DMS53 treated with DMSO at 0.1 percent for 48 hours (cell line): ENCODE results near the gene MAN1C1.
"Not testable (repeated sequence)": the region's sequence is repeated elsewhere in the genome, so short reads cannot be mapped to it uniquely, and the experiment has no call there.

Experiments
- DNase-seq: peaks from one replicate; lab custom pipeline; 2025; ENCODE audit not compliant: unreplicated experiment; lab: John Stamatoyannopoulos, UW

The MAN1C1 gene

DNA sequence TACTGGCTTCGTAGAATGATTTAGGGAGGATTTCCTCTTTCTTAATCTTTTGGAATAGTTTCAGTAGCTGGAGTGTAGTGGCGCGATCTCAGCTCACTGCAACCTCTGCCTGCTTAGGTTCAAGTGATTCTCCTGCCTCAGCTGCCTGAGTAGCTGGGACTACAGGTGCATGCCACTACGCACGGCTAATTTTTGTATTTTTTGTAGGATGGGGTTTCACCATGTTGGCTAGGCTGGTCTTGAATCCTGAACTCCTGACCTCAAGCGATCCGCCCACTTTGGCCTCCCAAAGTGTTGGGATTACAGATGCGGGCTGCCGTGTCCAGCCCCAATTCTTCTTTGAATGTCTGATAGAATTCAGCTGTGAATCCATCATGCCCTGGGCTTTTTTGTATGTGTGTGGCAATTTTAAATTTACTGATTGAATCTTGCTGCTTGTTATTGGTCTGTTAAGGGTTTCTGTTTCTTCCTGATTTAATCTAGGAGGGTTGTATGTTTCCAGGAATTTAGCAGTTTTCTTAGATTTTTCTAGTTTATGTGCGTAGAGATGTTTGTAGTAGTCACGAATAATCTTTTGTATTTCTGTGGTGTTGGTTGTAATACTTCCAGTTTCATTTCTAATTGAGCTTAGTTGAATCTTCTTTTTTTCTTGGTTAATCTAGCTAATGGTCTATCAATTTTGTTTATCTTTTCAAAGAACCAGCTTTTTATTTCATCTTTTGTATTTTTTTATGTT lies 15.3 kb downstream of the MAN1C1 start:
- no peak for DNase-seq

DNA sequence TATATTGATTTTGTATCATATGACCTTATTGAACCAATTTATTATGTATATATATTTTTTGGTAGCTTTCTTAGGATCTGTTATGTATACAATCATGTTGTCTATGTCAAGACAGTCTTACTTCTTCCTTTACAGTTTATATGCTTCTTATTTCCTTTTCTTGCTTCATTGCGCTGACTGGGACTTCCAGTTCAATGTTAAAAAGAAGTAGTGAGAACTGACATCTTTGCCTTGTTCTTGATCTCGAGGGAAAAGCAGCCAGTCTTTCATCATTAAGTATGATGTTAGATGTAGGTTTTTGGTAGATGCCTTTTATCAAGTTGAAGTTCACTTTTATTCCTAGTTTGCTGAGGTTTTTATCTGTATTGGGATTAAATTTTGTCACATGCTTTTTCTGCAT lies 17.5 kb downstream of the MAN1C1 start:
- DNase-seq, result no peak

DNA sequence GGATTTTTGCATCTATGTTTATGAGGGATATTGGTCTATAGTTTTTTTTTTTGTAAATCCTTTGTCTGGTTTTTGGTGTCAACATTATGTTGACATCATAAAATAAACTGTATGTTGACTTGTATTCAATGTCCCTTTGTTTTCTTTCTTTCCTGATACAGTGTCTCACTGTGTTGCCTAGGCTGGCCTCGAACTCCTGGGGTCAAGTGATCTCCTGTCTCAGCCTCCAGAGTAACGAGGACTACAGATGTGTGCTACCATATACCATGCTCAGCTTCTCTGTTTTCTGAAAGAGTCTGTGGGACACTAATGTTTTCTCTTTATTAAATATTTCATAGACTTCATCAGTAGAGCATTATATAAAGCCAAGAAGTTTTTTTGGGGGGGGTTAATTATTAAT lies 18.3 kb downstream of the MAN1C1 start:
- DNase-seq, result no peak

DNA sequence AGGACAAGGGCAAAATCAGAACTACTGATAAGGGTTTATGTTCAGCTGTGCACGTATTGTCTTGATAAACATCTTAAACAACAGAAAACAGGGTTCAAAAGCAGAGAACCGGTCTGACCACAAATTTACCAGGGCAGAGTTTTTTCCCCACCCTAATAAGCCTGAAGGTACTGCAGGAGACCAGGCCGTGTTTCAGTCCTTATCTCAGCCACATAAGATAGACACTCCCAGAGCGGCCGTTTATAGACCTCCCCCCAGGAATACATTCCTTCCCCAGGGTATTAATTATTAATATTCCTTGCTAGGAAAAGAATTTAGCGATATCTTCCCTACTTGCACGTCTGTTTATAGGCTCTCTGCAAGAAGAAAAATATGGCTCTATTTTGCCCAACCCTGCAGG lies 19.6 kb downstream of the MAN1C1 start:
- DNase-seq, result not testable (repeated sequence)

DNA sequence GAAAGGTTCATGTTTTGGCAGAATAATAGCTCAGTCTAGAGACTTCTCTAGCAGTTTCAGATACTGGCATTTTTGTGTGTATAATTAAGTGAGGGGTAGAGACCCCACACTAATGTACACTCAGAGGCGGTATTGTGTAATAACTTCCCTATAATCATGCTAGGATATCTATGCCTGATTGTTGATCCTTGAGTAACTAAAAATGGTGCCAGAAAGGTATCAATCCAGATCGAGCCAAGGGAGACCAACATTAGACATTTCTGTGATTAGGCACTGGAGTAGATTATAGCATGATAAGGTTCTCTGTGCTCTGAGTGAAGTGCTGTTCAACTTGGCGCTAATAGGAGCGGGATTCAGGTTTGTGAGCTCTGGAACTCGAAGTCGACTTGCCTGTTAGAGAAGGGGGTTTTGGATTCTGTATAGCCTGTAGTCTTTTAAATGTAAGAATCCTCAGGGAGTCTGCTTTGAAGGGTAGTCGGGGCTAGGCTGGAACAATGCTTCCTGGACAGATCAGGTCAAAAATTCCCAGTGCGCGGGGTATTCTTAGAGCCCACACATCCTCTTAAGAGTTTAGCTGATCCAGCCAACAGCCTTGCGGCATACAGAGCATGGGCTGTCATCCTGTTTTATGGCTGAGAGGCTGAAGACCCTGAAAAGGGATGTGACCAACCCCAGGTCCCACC lies 24.2 kb downstream of the MAN1C1 start:
- no peak for DNase-seq

DNA sequence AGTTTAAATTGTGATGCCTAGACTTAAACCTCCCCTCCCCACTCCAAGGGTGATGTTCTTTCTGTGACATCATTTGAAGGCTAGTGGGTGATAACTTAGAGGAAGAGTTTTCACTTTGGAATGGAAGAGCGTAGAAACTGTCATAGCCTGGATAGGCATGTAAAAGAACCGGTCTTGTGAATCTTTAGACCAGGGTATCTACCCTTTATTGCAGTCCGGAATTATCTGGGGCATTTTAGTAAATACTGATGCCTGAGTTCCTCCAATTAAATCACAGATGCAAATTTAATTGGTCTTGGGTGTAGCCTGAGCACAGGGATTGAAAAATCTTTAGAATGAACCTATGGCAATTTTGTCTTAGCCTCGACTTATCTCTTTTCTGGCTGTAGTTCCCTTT lies 24.7 kb downstream of the MAN1C1 start:
- DNase-seq, result no peak

DNA sequence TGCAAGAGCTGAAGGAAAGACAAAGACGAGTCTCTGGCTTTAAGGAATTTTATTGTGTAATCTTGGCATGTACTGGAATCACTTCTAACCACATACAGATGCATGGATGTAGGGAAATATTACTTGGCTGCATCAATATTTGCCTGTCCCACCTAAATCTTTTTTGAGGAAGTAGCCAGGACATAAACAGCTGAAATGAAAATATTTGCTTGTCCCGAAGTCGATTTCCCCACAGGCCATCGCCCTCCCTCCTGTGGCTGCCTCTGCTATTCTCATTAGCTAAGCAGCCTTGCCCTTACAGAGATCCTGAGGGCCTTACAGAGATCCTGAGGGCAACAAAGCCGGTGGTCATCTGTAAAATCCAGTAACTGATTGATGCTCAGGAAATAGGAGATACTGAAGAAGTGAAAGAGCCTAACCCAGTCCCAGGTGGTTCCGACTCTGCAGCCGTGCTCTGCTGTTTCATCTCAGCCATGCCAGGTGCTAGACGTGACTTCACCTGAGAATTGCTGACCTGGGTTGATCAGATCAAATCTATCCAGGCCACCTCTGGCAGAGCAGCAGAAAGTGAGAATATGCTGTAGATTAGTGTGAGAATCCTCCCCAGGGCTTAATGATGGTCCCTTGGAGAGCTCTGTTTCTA lies 25.5 kb downstream of the MAN1C1 start:
- no peak for DNase-seq

DNA sequence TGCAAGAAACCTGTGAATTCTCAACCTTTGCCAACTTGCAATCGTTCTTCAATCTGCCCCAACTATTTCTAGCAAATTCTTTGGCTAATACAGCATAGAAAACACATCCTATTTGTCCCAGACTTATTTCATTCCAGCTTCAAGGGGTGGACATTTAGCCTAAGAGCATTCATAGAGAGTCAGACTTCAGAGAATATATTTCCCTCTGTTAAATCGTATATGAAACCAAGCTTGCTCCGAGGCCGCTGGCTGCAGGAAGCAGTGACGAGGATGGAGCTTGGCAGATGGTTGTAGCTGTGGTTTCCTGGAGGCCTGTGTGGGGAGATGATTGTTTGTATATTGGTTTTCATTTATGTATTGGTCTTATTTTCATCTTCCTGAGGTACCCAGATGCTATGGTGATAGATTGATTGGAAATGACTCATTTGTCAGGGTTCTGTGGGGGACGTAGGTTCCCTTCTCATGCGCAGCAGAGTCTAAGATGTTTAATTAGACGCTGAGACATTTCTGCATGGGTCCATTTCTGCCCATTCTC lies 26.1 kb downstream of the MAN1C1 start:
- DNase-seq, result no peak

DNA sequence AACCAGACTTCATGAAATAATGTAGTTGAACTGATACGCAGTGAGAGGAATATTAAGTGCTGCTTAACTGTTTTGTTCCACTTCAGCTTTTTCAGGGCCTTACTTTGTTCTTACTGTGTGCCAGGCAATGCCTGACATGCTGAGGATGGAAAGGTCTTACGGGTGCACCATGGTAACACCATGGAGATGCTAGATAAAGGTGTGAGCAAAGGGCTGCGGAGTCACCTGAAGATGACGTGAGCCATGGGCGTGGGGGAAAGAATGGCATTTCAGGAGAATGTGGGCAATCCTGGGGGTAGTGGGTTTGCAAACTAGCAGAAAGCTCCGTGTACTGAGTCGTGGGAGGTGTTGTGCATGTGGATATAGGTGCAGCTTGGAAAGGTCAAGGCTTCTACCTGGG lies 27.3 kb downstream of the MAN1C1 start:
- DNase-seq, result no peak

DNA sequence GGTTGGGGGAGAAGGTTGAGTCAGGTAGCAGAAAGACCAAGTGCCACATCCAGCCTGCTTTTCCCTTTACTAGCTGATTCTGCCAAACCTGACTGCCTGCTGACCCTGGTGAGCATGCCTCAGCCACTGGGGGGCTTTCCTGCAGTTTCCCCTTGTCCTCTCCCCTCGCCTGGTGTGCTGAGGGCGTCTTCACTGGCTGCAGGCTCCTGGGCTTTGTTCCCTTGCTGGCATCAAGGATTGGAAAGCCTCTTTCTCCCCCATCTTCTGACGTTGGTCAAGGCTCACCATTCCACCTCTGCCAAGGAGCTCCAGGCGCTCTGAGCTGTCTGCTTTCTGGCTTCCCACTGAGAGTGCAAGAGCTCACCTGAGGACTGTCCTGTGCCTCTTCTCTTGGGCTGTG lies 28.4 kb downstream of the MAN1C1 start:
- no peak for DNase-seq

DNA sequence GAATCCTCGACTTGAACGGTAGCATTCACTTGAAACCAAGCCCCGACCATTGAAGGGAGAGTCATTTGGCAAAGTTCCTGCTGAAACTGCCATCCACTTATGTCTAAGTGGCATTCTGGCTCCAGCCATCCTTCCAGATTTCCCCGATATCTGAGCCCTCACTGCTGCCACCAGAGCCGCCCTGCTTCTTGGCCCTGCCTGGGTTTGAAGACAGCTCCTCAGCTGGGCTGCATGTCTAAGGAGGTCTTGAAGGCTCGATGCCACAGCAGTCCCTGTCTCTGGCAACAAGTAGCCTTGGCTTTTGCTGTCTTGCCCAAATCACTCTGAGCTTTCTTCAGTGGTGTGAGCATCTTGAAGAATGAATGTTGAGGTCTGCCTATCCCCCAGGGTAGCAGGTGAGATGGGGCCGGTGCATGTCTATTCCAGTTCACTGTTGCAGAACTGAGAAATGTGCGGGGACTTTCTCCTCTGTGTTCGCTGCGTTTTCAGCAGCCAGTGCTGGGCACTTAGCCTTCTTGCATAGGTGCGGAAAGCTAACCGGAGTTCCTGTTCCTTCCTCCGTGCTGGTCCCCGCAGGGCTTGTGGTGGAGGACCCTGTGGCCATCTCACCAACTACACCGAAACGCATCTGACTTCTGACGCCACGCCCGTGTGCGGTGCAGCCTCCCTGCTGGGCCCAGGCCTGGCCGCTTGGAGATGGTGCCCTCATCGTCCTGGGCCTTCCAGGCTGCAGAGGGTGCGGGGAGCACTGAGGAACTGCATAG lies 29.2 kb downstream of the MAN1C1 start:
- DNase-seq, result no peak

DNA sequence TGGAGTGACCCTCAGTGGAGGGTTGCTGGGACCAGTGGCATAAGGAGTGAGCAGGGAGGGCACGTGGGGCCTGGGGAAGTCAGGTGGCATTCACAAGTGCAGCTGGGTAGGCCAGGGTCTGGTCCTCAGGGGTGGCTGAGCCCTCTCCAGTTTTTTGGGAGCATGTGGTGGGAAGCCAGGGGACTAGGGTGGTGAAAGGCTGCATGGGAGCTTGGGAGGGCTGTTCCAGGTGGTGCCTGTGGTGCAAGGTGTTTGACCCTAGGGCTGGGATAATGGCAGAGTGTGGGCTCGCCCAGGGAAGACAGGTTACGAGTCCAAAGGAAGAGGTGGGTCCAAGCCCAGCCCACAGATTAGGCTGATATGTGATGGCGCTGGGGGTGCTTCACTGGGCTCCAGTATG lies 30.5 kb downstream of the MAN1C1 start:
- no peak for DNase-seq

DNA sequence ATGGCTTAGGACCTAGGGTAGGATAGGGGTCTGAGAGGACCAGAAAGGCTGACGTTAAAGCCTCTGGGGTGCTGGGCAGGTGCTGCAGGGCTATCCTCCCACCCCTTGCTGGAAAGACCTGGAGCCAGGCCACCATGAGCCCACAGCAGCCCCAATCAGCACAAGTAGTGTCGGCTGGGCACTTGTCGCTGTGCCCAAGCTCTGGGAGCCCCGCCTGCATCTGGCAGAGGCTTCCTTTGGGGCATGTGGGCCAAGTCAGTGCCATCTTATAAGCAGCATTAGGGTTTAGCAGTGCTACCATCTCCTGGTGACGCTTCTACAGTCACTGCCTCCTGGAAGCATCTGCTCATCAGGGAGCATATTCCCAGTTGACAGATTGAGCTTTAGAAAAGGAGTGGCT lies 31.3 kb downstream of the MAN1C1 start:
- no peak for DNase-seq

DNA sequence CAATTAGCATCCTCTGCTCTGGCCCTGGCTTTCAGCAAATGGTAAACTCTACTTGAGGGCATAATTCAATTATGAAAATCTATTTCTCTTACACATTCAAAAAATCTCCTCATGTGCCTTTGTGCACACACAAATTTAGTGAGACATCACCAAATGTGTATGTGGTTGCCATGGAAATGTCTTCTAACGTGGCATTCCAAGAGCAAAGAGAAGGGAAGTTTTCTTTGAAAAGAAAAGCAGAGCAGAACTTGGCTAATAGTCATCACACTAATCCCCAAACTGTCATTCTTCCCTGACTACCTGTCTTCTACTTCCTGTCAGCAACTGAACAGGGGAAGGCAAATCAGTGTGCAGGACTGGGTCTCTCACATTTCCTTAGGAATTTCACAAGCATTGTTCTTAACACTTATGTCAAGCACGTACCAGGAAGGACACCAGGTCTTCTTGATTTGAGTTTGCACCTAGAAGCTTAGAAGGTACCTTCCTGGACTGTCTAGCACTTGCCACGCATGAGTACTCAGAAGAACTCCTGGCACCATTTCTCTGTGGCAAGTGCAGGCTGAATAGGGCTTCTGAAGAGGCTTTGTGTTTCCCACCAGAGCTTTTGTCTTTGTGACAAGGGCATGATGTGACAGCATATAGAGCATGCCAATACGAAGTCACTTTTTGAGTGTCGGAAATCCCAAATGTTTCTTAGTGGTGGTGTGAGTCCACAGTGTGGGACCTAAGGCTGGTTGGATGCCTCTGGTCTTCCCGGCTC lies 32.3 kb downstream of the MAN1C1 start:
- DNase-seq, result no peak

DNA sequence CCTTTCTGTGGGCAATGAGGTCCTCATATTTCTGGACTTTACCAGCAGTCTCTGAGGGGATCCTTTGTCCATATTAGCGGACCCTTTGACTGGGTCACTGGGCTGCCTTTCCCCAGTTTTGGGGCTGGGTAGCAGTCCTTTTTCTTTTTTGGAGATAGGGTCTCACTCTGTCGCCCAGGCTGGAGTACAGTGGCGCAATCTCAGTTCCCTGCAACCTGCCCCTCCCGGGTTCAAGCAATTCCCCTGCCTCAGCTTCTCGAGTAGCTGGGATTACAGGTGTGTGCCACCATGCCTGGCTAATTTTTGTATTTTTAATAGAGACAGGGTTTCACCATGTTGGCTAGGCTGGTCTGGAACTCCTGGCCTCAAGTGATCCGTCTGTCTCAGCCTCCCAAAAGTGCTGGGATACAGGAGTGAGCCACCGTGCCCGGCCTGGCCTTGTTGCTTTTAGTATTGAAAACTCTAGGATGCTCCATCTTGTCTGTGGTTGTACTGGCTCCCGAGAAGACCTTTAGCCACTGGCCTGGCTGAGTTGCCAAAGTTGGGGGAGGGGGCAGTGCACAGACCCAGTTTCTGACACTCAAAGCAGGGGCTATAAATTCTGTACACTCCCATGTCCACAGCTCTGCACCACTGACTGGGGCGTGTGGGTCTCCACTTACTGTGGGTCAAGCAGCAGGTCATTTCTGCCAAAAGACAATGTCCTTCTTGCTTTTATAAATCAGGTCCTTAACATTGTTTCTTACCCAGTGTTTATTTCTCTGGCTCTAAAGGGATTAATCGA lies 33.1 kb downstream of the MAN1C1 start:
- no peak for DNase-seq

DNA sequence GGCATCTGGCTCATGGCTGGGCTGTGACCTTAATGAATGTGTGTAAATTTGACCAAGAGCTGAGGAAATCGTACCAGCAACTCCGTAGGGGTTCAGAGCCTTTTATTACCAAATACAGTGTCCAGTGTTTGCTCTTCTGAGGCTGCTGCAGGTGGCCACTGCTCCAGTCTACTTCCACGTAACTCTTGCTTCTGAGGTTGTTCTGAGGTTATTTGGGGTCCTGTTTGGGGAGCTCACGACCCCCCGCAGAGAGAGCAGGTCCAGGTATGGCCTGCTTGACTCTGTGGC lies 33.6 kb downstream of the MAN1C1 start:
- no peak for DNase-seq

DNA sequence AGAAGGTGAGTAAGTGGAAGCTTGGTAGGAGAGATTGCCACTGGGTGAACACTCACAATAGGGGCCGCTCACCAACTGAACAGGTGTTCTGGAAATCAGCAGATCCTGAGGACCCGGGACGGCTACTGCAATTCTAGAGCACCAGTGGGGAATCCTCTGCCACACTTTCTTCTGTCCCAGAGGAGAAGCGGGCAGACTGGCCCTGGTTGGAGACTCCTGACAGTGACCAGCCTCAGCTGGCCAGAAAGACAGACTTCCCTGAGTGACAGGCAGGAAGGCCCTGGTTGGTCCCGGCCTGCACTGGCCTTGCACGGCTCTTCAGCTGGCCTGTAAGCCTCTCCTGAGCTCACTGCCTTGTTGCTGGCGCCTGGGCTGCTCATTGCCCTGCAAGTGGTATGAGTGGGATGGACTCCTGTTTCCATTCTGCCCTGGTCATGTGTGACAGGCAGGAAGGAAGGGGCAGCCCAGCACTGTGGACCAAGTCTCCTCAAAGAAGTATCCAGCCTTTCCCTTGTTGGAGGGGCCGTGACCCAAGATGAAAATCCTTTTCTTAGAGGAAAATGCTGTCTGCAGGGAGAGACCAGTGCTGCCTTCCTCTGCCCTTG lies 34.5 kb downstream of the MAN1C1 start:
- no peak for DNase-seq

DNA sequence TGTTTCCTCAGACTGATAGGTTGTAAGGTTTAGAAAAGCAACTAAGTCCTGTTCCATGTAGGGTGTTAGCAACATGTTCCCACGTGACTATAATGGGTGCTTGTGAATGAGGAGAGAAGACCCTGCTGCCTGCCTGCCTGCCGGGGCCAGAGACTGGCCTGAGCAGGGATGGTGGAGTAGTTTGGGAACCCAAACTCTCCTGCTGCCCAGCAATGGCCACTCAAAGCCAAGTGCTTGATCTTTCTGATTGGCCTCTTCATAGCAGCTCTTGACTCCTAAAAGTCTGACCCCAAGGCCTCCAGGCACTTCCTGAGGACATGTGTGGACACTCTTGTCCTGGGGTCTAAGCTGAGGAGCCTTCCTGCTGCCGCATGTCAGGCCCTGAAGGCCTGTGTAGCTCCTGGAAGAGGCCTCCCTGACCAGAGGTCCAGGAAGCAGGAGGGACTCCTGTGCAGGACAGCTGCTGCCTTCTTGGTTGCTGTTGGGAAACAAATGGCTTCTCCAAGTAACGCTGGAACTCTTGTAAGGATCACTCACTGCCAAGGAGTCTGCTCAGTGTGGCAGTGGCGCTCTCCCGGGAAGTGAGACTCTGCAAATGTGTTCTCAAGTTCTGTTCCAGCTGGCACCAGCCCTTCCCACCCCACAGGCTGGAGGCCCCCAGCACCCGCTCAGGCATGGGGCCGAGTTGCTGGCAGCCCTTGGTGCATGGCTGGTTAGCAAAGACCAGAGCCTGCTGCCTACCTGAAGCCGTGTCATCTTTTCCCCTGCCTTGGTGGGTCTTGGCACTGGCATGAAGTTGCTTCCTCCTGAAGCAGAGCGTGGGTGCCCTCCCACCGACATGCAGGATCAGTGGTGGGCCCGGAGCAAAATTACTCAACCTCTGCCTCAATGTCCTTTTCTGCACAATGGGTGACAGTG lies 35.5 kb downstream of the MAN1C1 start:
- no peak for DNase-seq

DNA sequence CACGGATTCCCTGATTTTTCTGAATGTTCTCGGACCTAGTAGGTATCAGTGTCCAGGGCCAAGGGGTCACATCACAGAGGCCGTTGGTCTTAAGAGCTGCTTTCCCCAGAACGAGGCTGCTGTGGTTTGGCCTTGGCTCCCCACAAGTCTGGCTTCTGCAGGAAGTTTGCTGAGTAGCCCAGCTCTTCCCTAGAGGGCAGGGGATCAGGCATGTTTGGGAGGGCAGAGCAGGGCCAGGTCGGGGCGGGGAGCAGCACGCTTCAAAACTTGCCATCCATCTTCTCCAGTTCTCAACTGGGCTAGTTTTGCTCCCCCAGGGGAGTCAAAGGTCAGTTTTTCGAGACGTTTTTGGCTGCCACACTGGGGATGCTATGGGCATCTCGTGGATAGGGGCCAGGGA lies 37.0 kb downstream of the MAN1C1 start:
- no peak for DNase-seq
